HepG2 (cell line): ENCODE results near the gene TPO.
"Not testable (repeated sequence)": the region's sequence is repeated elsewhere in the genome, so short reads cannot be mapped to it uniquely, and the experiment has no call there.

Experiments
- CTCF ChIP-seq: sonication (generic); formaldehyde crosslinking; IDR thresholded peaks from 2 replicates; pipeline ENCODE4 v1.5.0; 2020; ENCODE audit warnings: mild to moderate bottlenecking, missing genetic modification reagents, moderate library complexity
- EP300 ChIP-seq, 3 experiments: sonication (generic) in 1 of 3; formaldehyde crosslinking in 1 of 3; IDR thresholded peaks; 2 replicates each; pipeline versions ENCODE4 v1.5.1 to v1.6.1; 2011 to 2020; ENCODE audit warnings: low read depth in 2 of 3, low read length in 2 of 3, borderline replicate concordance in 1 of 3, improper control_type of control experiment in 1 of 3, mild to moderate bottlenecking in 1 of 3, missing genetic modification reagents in 1 of 3, moderate library complexity in 1 of 3
- MXI1 ChIP-seq: IDR thresholded peaks from 3 replicates; pipeline ENCODE4 v1.6.1; 2012; ENCODE audit warnings: low read depth, low read length, inconsistent platforms, borderline replicate concordance
- RNF2 ChIP-seq: fragments of 450-650 bp; conservative IDR thresholded peaks from 2 replicates; pipeline ENCODE4 v1.6.1; 2016; ENCODE audit warnings: low read depth

GRCh38 chr2:1390118-1390517, 23.1 kb upstream of the TPO start:
- TF ChIP-seq RNF2; CTCF (CRISPR knock-in tag); MXI1; EP300 (IDR thresholded peaks at IDR 0.05; ENCODE audit: low read depth in 2 of 2, low read length in 2 of 2); EP300 (CRISPR knock-in tag; IDR thresholded peaks at IDR 0.05; ENCODE audit: borderline replicate concordance): not testable (repeated sequence)
